ENCODE results near the gene TOR4A.

GRCh38 chr9:137245450-137246421 is 31.8 kb upstream of the TOR4A start:
- no peak for TF ChIP-seq REST (IDR thresholded peaks at IDR 0.05; ENCODE audit: insufficient replicate concordance, low read depth)
- TF ChIP-seq CTCF (IDR thresholded peaks at IDR 0.05; ENCODE audit: insufficient read depth, low read length), result no peak
- TF ChIP-seq GABPA (IDR thresholded peaks at IDR 0.05; ENCODE audit: low read depth), result no peak
- no peak for TF ChIP-seq POLR2AphosphoS5 (IDR thresholded peaks at IDR 0.05; ENCODE audit: low read depth)
- TF ChIP-seq SPI1 (IDR thresholded peaks at IDR 0.05; ENCODE audit: borderline replicate concordance, low read depth), result no peak

Data from HL-60 (cell line).